Prostate gland (tissue), 2 donors: ENCODE measurements around the gene KCNQ1. TPM values are rescaled to one million over a fixed set of nuclear protein-coding genes. Genes with fewer than 3 reads are reported as not detected.

ENCODE experiments used
- DNase-seq: peaks from one replicate; pipeline ENCODE4 v3.0.0-alpha.2; 2019; ENCODE audit warnings: low spot score
- H3K27ac ChIP-seq, 2 donors: fragments of 200-600 bp; sonication (generic); 2 replicates each; pipeline ENCODE4 v1.5.1; 2017 to 2019
- H3K27me3 ChIP-seq: fragments of 200-600 bp; sonication (generic); replicated peaks from 2 replicates; pipeline ENCODE4 v1.5.1; 2019; ENCODE audit not compliant: insufficient read depth
- H3K36me3 ChIP-seq, 2 donors: fragments of 200-600 bp; sonication (generic); 1 replicate in 1 of 2; 2 replicates in 1 of 2; pipeline versions ENCODE4 v1.5.1 to v1.8.1; 2017 to 2019
- H3K4me1 ChIP-seq: fragments of 200-600 bp; sonication (generic); replicated peaks from 2 replicates; pipeline ENCODE4 v1.5.1; 2019
- H3K4me3 ChIP-seq, 2 donors: fragments of 200-600 bp; sonication (generic); 2 replicates each; pipeline ENCODE4 v1.5.1; 2017 to 2019
- H3K9me3 ChIP-seq: fragments of 200-600 bp; sonication (generic); 2 replicates; pipeline ENCODE4 v1.5.1; 2017
- POLR2A ChIP-seq: fragments of 450-650 bp; IDR thresholded peaks from one replicate; pipeline ENCODE4 v1.6.1; 2016; ENCODE audit warnings: antibody characterized with exemption, mild to moderate bottlenecking
- POLR2AphosphoS5 ChIP-seq: sonication (generic); formaldehyde crosslinking; IDR thresholded peaks from one replicate; pipeline ENCODE4 v1.6.1; 2017; ENCODE audit warnings: antibody characterized with exemption
- WGBS: methylation state at CpG from one replicate; pipeline ENCODE4 v1.1.5; 2018; 5-methylcytosine and 5-hydroxymethylcytosine counted together
- intact Hi-C: fragments of 100-400 bp; cut with DNase I; formaldehyde crosslinking; loops from one replicate; pipeline ENCODE4 v1.14.2; 2022
- total RNA-seq, 2 donors: library from RNA; depleted of rRNA; stranded (reverse); fragments of >200 nt; gene quantifications; one replicate each; pipeline ENCODE4 v1.1.0, GENCODE V29; 2016
- TF ChIP-seq, protein P1 (sequence below), 4 experiments: fragments of 200-600 bp in 2 of 4; fragments of 450-650 bp in 2 of 4; sonication (generic) in 2 of 4; IDR thresholded peaks; 1 replicate in 3 of 4; 2 replicates in 1 of 4; pipeline ENCODE4 v1.5.1; 2016 to 2019; ENCODE audit warnings: antibody characterized with exemption in 4 of 4, mild to moderate bottlenecking in 2 of 4, moderate library complexity in 2 of 4

Gene KCNQ1
- total RNA-seq, 2 donors from 2014 or later = 10.0 to 33.8 TPM

DNA sequence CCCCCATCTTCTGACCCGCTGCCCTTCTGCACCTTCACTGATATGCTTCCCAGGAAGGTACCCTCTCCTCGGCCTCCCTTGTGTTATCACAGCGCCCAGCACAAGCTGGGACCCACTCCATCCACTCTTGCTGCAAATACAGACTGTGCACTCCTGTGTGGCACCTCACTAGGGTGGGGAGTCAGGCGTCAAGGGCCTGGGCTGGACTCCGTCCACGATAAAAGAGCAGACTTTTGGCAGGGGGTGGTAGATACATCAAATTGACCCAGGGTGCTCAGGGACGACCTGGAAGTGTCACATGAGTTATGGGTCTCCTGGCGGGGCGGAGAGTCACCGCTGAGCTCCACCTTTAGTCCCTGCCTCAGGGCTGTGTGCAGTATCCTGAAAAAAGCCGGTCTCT lies 1.4 kb upstream of the KCNQ1 start:
- TF ChIP-seq POLR2A (no peak), POLR2AphosphoS5 (no peak)
- TF ChIP-seq, protein P1, sequence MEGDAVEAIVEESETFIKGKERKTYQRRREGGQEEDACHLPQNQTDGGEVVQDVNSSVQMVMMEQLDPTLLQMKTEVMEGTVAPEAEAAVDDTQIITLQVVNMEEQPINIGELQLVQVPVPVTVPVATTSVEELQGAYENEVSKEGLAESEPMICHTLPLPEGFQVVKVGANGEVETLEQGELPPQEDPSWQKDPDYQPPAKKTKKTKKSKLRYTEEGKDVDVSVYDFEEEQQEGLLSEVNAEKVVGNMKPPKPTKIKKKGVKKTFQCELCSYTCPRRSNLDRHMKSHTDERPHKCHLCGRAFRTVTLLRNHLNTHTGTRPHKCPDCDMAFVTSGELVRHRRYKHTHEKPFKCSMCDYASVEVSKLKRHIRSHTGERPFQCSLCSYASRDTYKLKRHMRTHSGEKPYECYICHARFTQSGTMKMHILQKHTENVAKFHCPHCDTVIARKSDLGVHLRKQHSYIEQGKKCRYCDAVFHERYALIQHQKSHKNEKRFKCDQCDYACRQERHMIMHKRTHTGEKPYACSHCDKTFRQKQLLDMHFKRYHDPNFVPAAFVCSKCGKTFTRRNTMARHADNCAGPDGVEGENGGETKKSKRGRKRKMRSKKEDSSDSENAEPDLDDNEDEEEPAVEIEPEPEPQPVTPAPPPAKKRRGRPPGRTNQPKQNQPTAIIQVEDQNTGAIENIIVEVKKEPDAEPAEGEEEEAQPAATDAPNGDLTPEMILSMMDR (IDR thresholded peaks at IDR 0.05) = no peak
- Histone ChIP-seq H3K36me3 (no peaks in the 10 kb centered on the region), H3K27me3 (no peaks in the 10 kb centered on the region), H3K4me3 (no peak overlapping the region), H3K27ac (no peak overlapping the region), H3K4me1 (no peaks in the 10 kb centered on the region), H3K9me3 (no peaks in the 10 kb centered on the region)
- 56% methylated on average over 10 of the region's 11 CpGs for WGBS
- DNase-seq = no peak
- intact Hi-C loops = no loop called here

DNA sequence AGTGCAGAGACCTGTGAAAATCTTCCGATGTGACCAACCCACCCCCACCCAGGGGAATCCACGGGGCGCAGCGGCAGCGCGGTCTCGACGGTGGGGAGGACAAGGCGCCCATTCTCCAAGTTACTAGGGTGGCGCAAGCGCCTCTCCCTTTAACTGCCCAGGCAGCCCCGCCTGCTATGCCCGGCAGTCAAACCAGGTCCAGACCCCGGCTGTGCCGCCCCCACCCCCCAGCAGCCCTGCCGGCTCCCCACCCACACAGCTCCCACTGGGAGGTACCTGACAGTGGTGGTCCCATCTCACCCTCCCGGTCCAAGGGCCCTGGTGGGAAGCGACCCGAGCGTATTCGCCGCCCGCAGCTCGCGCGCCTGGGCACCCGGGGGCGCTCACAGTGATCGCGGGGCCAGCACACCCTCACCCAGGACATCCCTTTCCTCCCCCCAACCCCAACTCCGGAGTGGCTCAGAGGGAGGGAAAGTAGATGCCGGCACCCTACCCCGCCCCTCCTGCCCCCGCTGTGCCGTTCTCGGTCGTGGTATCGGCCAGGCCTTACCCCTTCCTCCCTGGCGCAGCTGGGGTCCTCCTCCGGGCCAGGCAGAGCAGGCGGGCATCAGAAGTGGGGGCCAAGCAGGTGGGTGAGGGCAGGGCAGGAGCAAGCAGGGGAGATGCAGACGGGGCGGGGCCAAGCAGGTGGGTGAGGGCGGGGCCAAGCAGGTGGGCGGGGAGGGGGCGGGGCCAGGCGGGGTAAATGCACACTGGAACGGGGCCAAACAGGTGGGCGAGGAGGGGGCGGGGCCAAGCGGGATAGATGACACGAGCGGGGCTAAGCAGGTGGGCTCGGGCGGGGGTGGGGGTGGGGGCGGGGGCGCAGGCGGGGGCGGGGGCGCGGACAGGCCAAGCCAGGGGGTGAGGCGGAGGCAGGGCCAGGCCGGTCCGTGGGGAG lies 657 bp upstream of the KCNQ1 start, which contains the start of gene TRPM5:
Gene TRPM5 (minus strand): TSS at position 634 of the 940 bp plus-strand sequence. CDS start 21,478 bp downstream, outside the sequence.
- Histone ChIP-seq H3K27me3 (no peaks in the 10 kb centered on the region), H3K4me1 (no peaks in the 10 kb centered on the region), H3K36me3 (no peaks in the 10 kb centered on the region), H3K4me3 (peak within 1 kb of the TSS; percentile 34 to 41), H3K9me3 (no peaks in the 10 kb centered on the region), H3K27ac (no peak within 1 kb of the TSS)
- DNase-seq = peak; percentile 32
- intact Hi-C loops = no loop called here
- no peak for TF ChIP-seq POLR2AphosphoS5
- TF ChIP-seq, protein P1 (IDR thresholded peaks at IDR 0.05) = no peak
- no peak for TF ChIP-seq POLR2A
- 12% methylated on average over 44 of the region's 64 CpGs for WGBS

DNA sequence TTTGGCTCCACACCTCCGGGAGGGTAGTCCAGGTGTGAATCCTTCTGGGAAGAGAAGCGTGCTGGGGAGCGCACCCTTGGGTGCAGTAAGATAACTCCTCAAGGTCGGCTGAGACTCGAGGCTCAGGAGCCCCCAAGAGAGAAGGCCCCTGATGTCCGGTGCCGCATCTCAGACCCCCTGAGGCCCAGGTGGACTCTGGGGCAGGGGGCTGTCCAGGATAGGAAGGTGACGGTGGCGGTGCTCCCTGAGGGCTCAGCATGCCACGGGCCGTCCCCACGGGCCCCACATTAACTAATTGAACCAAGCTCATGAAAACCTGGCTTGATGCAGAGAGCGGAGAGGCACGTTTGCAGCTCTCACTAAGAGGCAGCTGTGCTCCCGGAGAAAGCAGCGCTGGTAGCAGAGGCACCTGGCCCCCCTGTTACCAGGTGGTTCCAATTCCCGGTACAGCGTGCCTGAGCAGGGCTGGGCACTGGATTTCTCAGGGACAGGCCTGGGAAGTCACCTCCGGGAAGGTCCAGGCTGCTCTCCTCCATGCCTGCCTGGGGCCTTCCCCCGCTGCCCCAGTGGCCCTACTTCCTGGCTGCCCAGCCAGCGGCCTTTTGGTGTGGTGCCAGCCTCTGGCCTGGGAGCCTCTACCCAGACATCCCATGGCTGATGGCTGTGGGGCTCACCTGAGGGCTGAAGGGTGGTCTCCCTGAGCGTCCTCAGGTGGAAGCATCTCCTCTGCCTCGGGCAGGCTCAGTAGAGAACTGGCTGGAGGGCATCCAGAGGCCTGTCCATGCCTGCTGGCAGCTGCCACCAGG lies 1.1 kb downstream of the KCNQ1 start:
- H3K36me3 ChIP-seq = no peaks in the 10 kb centered on the region
- H3K9me3 ChIP-seq = no peaks in the 10 kb centered on the region
- intact Hi-C loops = no loop called here
- H3K4me1 ChIP-seq = no peaks in the 10 kb centered on the region
- H3K27me3 ChIP-seq = no peaks in the 10 kb centered on the region
- H3K4me3 ChIP-seq = peak overlapping the region; percentile 34 to 41
- TF ChIP-seq, protein P1 (IDR thresholded peaks at IDR 0.05) = no peak
- TF ChIP-seq POLR2AphosphoS5 (no peak), POLR2A (no peak)
- H3K27ac ChIP-seq = no peak overlapping the region
- DNase-seq = no peak
- 58% methylated on average over 22 of the region's 23 CpGs for WGBS

DNA sequence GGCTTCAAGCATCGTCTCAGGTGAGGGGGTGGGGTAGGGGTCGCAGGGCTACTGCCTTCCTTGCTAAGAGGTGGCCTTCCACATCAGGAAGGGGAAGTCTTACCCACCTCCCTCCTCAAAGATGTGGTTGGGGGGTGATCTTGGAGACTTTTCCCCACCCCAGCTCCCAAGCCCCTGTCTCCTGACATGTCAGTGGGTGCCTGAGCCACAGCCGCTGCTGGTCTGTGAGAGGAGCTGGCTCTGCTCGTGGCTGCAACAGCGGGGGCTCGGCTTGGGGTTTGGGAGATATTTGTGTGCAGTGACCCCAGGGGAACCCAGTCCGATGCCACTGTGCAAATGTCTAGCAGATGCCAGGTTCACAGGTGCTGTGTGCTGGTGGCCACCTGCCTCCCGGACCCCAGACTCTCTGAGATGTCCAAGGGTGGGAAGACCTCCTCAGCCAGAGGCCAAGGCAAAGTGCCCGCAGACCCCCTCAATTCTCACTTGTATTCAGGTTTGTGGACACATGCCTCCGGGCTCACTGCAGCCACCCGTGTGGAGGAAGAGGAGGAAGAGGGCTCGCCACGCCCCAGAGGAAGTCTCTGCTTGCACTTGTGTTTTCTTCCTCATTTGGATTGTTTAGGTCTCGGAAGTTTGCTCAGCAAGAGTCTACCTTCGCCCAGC lies 1.9 kb downstream of the KCNQ1 start:
- TF ChIP-seq, protein P1 (IDR thresholded peaks at IDR 0.05) = no peak
- TF ChIP-seq POLR2A = no peak
- no peak for TF ChIP-seq POLR2AphosphoS5
- no peaks in the 10 kb centered on the region for H3K4me1 ChIP-seq
- H3K36me3 ChIP-seq = no peaks in the 10 kb centered on the region
- no peak overlapping the region for H3K27ac ChIP-seq
- no peak for DNase-seq
- H3K9me3 ChIP-seq = no peaks in the 10 kb centered on the region
- intact Hi-C loops = no loop called here
- WGBS = 87% methylated on average over 15 of the region's 15 CpGs
- no peak overlapping the region for H3K4me3 ChIP-seq
- no peaks in the 10 kb centered on the region for H3K27me3 ChIP-seq
